ENCODE measurements around the gene NUP210.

DNA sequence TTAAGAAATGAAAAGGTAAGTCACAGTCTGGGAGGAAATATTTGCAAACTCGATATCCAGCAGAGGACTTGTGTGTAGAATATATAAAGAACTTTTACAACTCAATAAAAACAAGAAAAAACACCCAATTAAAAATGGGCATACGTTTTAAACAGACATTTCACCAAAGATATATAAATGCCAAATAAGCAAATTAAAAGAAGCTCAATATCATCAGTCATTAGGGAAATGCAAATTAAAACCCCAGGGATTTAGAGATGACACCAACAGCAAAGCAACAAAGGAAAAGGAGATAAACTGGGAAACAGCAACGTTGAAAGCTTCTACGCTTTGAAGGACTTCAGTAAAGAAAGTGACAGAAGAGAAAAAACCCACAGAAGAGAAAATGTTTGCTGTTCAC is 132.3 kb downstream of the NUP210 start:
- TF ChIP-seq POLR2AphosphoS5 (IDR thresholded peaks at IDR 0.05; ENCODE audit: low read depth, low read length) (no peak), TAF1 (IDR thresholded peaks at IDR 0.05; ENCODE audit: borderline replicate concordance, low read depth, low read length) (no peak)

Data from GM12892 (cell line).